ENCODE measurements around the gene TAS2R31.

TAS2R31 gene

DNA sequence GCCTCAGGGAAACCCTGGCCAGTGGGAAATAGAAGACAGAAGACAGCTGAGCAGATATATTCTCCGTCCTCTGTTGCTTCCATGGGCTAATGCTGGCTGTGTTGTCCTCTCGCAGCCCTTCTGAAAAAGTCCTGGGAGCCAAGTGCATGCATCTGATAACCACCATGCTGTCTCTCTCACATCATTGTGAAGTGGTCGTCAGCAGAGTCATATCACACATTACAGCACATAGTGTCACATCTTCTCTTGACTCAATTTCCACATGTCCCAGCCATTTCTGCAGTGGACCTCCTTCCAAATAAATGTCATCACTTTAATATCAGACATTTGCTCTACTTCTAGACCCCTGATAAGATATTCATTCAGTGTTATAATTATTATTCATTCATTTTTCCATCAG lies 36.9 kb downstream of the TAS2R31 start:
- no peak for DNase-seq

DNA sequence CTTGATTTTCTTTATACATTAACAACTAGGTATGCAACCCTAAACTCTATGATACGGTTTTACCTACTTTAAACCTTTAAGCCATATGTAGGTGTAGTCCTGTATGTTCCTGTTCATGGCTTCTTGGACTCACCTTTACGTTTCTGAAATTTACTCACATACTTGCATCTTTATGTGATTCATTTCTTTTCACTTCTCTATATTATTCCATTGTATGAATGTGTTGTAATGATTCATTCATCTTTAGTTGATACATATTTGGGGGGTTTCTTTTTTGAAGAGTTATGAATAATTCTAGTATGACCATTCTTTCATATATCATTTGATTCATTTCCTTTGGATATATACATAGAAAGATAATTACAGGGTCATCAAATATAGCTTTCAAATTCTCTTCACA lies 42.1 kb downstream of the TAS2R31 start:
- DNase-seq = no peak

- no peak for DNase-seq
These were observed 44.4 kb downstream of the TAS2R31 start, which contains the start of gene TAS2R50 for GRCh38 chr12:10986812-10987211. TSS of gene TAS2R50 (minus strand) at chr12:10986912. CDS start at chr12:10986860, 52 bp downstream.

GRCh38 chr12:10982244-10982643 lies 49.0 kb downstream of the TAS2R31 start:
- no peak for DNase-seq
